ENCODE data around the gene HOOK1. TPM values are rescaled to one million over a fixed set of nuclear protein-coding genes. Genes with fewer than 3 reads are reported as not detected.

HOOK1 gene
- total RNA-seq, result 24.6 TPM

- Histone ChIP-seq H3K4me1 (peaks cover 17% of the 10 kb centered on the region), H3K27ac (peak within 1 kb of the TSS; percentile 63), H3K9me3 (no peaks in the 10 kb centered on the region), H3K4me3 (peak within 1 kb of the TSS; percentile 53 to 55), H3K36me3 (no peaks in the 10 kb centered on the region), H3K27me3 (no peaks in the 10 kb centered on the region)
- TF ChIP-seq POLR2A (IDR thresholded peaks at IDR 0.05) (no peak), POLR2AphosphoS5 (IDR thresholded peaks at IDR 0.05; ENCODE audit: insufficient read depth in 1 of 2, low read depth in 1 of 2) (no peak)
- TF ChIP-seq, protein P1, sequence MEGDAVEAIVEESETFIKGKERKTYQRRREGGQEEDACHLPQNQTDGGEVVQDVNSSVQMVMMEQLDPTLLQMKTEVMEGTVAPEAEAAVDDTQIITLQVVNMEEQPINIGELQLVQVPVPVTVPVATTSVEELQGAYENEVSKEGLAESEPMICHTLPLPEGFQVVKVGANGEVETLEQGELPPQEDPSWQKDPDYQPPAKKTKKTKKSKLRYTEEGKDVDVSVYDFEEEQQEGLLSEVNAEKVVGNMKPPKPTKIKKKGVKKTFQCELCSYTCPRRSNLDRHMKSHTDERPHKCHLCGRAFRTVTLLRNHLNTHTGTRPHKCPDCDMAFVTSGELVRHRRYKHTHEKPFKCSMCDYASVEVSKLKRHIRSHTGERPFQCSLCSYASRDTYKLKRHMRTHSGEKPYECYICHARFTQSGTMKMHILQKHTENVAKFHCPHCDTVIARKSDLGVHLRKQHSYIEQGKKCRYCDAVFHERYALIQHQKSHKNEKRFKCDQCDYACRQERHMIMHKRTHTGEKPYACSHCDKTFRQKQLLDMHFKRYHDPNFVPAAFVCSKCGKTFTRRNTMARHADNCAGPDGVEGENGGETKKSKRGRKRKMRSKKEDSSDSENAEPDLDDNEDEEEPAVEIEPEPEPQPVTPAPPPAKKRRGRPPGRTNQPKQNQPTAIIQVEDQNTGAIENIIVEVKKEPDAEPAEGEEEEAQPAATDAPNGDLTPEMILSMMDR (IDR thresholded peaks at IDR 0.05), result no peak
- intact Hi-C loops (cut with DNase I), result no loop called here
- no peak for DNase-seq (ENCODE audit: extremely low spot score in 2 of 2)
Observed at GRCh38 chr1:59814901-59815825, at the start of gene HOOK1. Gene HOOK1 (plus strand): TSS chr1:59814949. CDS start chr1:59815118, 169 bp downstream.

GRCh38 chr1:59765011-59765730 is 49.6 kb upstream of the HOOK1 start:
- Histone ChIP-seq H3K36me3 (no peaks in the 10 kb centered on the region), H3K4me3 (no peak overlapping the region), H3K4me1 (peaks cover 19% of the 10 kb centered on the region), H3K9me3 (no peaks in the 10 kb centered on the region), H3K27ac (no peak overlapping the region), H3K27me3 (no peaks in the 10 kb centered on the region)
- peak in 1 of 2 donors; percentile 20 for TF ChIP-seq POLR2AphosphoS5 (IDR thresholded peaks at IDR 0.05; ENCODE audit: insufficient read depth in 1 of 2, low read depth in 1 of 2)
- TF ChIP-seq, protein P1 (IDR thresholded peaks at IDR 0.05), result no peak
- TF ChIP-seq POLR2A (IDR thresholded peaks at IDR 0.05), result no peak
- intact Hi-C loops (cut with DNase I), result no loop called here
- DNase-seq (ENCODE audit: extremely low spot score in 2 of 2), result no peak

- Histone ChIP-seq H3K27ac (no peak overlapping the region), H3K4me3 (no peak overlapping the region), H3K4me1 (peaks cover 19% of the 10 kb centered on the region), H3K27me3 (no peaks in the 10 kb centered on the region), H3K36me3 (no peaks in the 10 kb centered on the region), H3K9me3 (no peaks in the 10 kb centered on the region)
- intact Hi-C loops (cut with DNase I), result no loop called here
- no peak for TF ChIP-seq POLR2A (IDR thresholded peaks at IDR 0.05)
- TF ChIP-seq POLR2AphosphoS5 (IDR thresholded peaks at IDR 0.05; ENCODE audit: insufficient read depth in 1 of 2, low read depth in 1 of 2), result no peak
- TF ChIP-seq, protein P1 (IDR thresholded peaks at IDR 0.05), result no peak
- no peak for DNase-seq (ENCODE audit: extremely low spot score in 2 of 2)
Observed at GRCh38 chr1:59766227-59766855, 48.4 kb upstream of the HOOK1 start.

GRCh38 chr1:59767119-59767518 is 47.6 kb upstream of the HOOK1 start:
- no peaks in the 10 kb centered on the region for H3K36me3 ChIP-seq
- no peak overlapping the region for H3K4me3 ChIP-seq
- intact Hi-C loops (cut with DNase I), result no loop called here
- H3K27ac ChIP-seq, result no peak overlapping the region
- DNase-seq (ENCODE audit: extremely low spot score in 2 of 2), result no peak
- peaks cover 19% of the 10 kb centered on the region for H3K4me1 ChIP-seq
- no peaks in the 10 kb centered on the region for H3K9me3 ChIP-seq
- no peaks in the 10 kb centered on the region for H3K27me3 ChIP-seq
- TF ChIP-seq POLR2AphosphoS5 (IDR thresholded peaks at IDR 0.05; ENCODE audit: insufficient read depth in 1 of 2, low read depth in 1 of 2) (no peak), POLR2A (IDR thresholded peaks at IDR 0.05) (no peak)
- TF ChIP-seq, protein P1 (IDR thresholded peaks at IDR 0.05), result no peak
